H9 (cell line): ENCODE results near the gene LTB4R. TPM values are rescaled to one million over a fixed set of nuclear protein-coding genes. Genes with fewer than 3 reads are reported as not detected.

ENCODE experiments used
- DNase-seq: peaks from one replicate; pipeline ENCODE4 v3.0.0-alpha.2; 2017
- H2AFZ ChIP-seq: one replicate; pipeline ENCODE4 v1.6.1; 2013; ENCODE audit warnings: mild to moderate bottlenecking, low read length, control low read depth, moderate library complexity
- H2AK5ac ChIP-seq: 2 replicates; pipeline ENCODE4 v1.6.1; 2013; ENCODE audit warnings: low read length, control low read depth, mixed read lengths; ENCODE audit not compliant: insufficient read length
- H2BK120ac ChIP-seq: one replicate; pipeline ENCODE4 v1.6.1; 2013; ENCODE audit warnings: low read depth, mild to moderate bottlenecking, low read length, control low read depth, inconsistent platforms; ENCODE audit not compliant: poor library complexity, severe bottlenecking
- H2BK12ac ChIP-seq: 2 replicates; pipeline ENCODE4 v1.6.1; 2013; ENCODE audit warnings: low read length, control low read depth, mixed read lengths, low read depth; ENCODE audit not compliant: insufficient read length
- H2BK15ac ChIP-seq: 2 replicates; pipeline ENCODE4 v1.6.1; 2013; ENCODE audit warnings: low read depth, low read length, control low read depth
- H2BK20ac ChIP-seq: one replicate; pipeline ENCODE4 v1.6.1; 2013; ENCODE audit warnings: low read depth, mild to moderate bottlenecking, low read length, control low read depth, inconsistent platforms; ENCODE audit not compliant: poor library complexity, severe bottlenecking
- H2BK5ac ChIP-seq: 2 replicates; pipeline ENCODE4 v1.6.1; 2013; ENCODE audit warnings: low read length, control low read depth, mixed read lengths; ENCODE audit not compliant: insufficient read length
- H3K14ac ChIP-seq: 2 replicates; pipeline ENCODE4 v1.6.1; 2013; ENCODE audit warnings: low read length, control low read depth; ENCODE audit not compliant: insufficient read depth
- H3K18ac ChIP-seq: 2 replicates; pipeline ENCODE4 v1.6.1; 2013; ENCODE audit warnings: low read depth, mild to moderate bottlenecking, mixed read lengths, low read length, control low read depth; ENCODE audit not compliant: insufficient read length
- H3K23ac ChIP-seq: 2 replicates; pipeline ENCODE4 v1.6.1; 2013; ENCODE audit warnings: low read length, control low read depth, mixed read lengths, low read depth; ENCODE audit not compliant: insufficient read length
- H3K23me2 ChIP-seq: 2 replicates; pipeline ENCODE4 v1.6.1; 2013; ENCODE audit warnings: low read depth, mild to moderate bottlenecking, mixed read lengths, low read length, control low read depth; ENCODE audit not compliant: insufficient read length, poor library complexity, severe bottlenecking
- H3K27ac ChIP-seq: 2 replicates; pipeline ENCODE4 v1.5.1; 2013; ENCODE audit warnings: low read length, control low read depth, mixed read lengths, low read depth; ENCODE audit not compliant: insufficient read length
- H3K27me3 ChIP-seq: 2 replicates; pipeline ENCODE4 v1.6.1; 2013; ENCODE audit warnings: low read length, control low read depth, inconsistent platforms; ENCODE audit not compliant: insufficient read depth
- H3K4ac ChIP-seq: 2 replicates; pipeline ENCODE4 v1.6.1; 2013; ENCODE audit warnings: low read depth, mild to moderate bottlenecking, control low read depth, inconsistent platforms, low read length, moderate library complexity
- H3K4me1 ChIP-seq: 2 replicates; pipeline ENCODE4 v1.6.1; 2013; ENCODE audit warnings: low read length, control low read depth, inconsistent platforms; ENCODE audit not compliant: insufficient read depth
- H3K4me2 ChIP-seq: 2 replicates; pipeline ENCODE4 v1.6.1; 2013; ENCODE audit warnings: low read length, control low read depth, mixed read lengths; ENCODE audit not compliant: insufficient read length, insufficient read depth
- H3K56ac ChIP-seq: 2 replicates; pipeline ENCODE4 v1.6.1; 2013; ENCODE audit warnings: low read depth, mild to moderate bottlenecking, mixed read lengths, low read length, control low read depth; ENCODE audit not compliant: insufficient read length
- H3K79me1 ChIP-seq: 2 replicates; pipeline ENCODE4 v1.6.1; 2013; ENCODE audit warnings: low read depth, mild to moderate bottlenecking, moderate library complexity, low read length, control low read depth, inconsistent platforms; ENCODE audit not compliant: insufficient read depth, poor library complexity, severe bottlenecking
- H3K79me2 ChIP-seq: 2 replicates; pipeline ENCODE4 v1.6.1; 2013; ENCODE audit warnings: low read length, control low read depth, inconsistent platforms; ENCODE audit not compliant: insufficient read depth
- H3K9ac ChIP-seq: 2 replicates; pipeline ENCODE4 v1.6.1; 2013; ENCODE audit warnings: low read length, control low read depth, mixed read lengths; ENCODE audit not compliant: insufficient read length; ENCODE audit errors: extremely low read depth
- H3K9me3 ChIP-seq: one replicate; pipeline ENCODE4 v1.6.1; 2013; ENCODE audit warnings: low read depth, low read length, inconsistent platforms; ENCODE audit not compliant: control insufficient read depth
- H3T11ph ChIP-seq: one replicate; pipeline ENCODE4 v1.6.1; 2013; ENCODE audit warnings: mild to moderate bottlenecking, low read length, control low read depth, inconsistent platforms
- H4K20me1 ChIP-seq: one replicate; pipeline ENCODE4 v1.6.1; 2013; ENCODE audit not compliant: control insufficient read depth, insufficient read length, insufficient read depth
- H4K5ac ChIP-seq: 2 replicates; pipeline ENCODE4 v1.6.1; 2013; ENCODE audit warnings: low read depth, mild to moderate bottlenecking, mixed read lengths, low read length, control low read depth; ENCODE audit not compliant: insufficient read length
- H4K8ac ChIP-seq: replicated peaks from 2 replicates; pipeline ENCODE4 v1.6.1; 2013; ENCODE audit warnings: low read length, control low read depth, mixed read lengths, low read depth; ENCODE audit not compliant: insufficient read length
- H4K91ac ChIP-seq: 2 replicates; pipeline ENCODE4 v1.6.1; 2013; ENCODE audit warnings: low read depth, mild to moderate bottlenecking, moderate library complexity, mixed read lengths, low read length, control low read depth; ENCODE audit not compliant: insufficient read length
- H3K27ac Mint-ChIP-seq, 3 experiments: 2 replicates in 2 of 3; 3 replicates in 1 of 3; pipeline ENCODE4 v1.8.0; 2020 to 2021; ENCODE audit warnings: mixed read lengths in 3 of 3, mild to moderate bottlenecking in 1 of 3, moderate library complexity in 1 of 3
- H3K27me3 Mint-ChIP-seq: 2 replicates; pipeline ENCODE4 v1.8.0; 2021; ENCODE audit warnings: low read depth, mild to moderate bottlenecking, moderate library complexity, mixed read lengths
- H3K36me3 Mint-ChIP-seq, 3 experiments: 2 replicates in 2 of 3; 3 replicates in 1 of 3; pipeline ENCODE4 v1.8.0; 2020 to 2021; ENCODE audit warnings: low read depth in 3 of 3, mixed read lengths in 3 of 3; ENCODE audit not compliant: insufficient read depth in 1 of 3
- H3K4me1 Mint-ChIP-seq, 2 experiments: 2 replicates each; pipeline ENCODE4 v1.8.0; 2020; ENCODE audit warnings: mixed read lengths in 2 of 2
- H3K4me3 Mint-ChIP-seq, 2 experiments: 2 replicates in 1 of 2; 3 replicates in 1 of 2; pipeline ENCODE4 v1.8.0; 2020 to 2021; ENCODE audit warnings: mild to moderate bottlenecking in 2 of 2, mixed read lengths in 2 of 2, moderate library complexity in 1 of 2
- H3K9me3 Mint-ChIP-seq, 2 experiments: 2 replicates in 1 of 2; 3 replicates in 1 of 2; pipeline ENCODE4 v1.8.0; 2020; ENCODE audit warnings: mild to moderate bottlenecking in 2 of 2, mixed read lengths in 2 of 2, moderate library complexity in 1 of 2
- CTCF ChIP-seq: fragments of 200-600 bp; sonication (generic); conservative IDR thresholded peaks from 3 replicates; pipeline ENCODE4 v1.8.0; 2021; ENCODE audit warnings: antibody characterized with exemption, mild to moderate bottlenecking
- WGBS: extraction: QIAGEN DNeasy Blood & Tissue Kit; methylation state at CpG from one replicate; pipeline ENCODE4 v1.1.7; 2013; ENCODE audit warnings: missing lambda C conversion rate, low lambda C conversion rate, mixed read lengths; ENCODE audit not compliant: insufficient read length; ENCODE audit errors: extremely low coverage; 5-methylcytosine and 5-hydroxymethylcytosine counted together
- total RNA-seq: library from RNA; stranded (reverse); gene quantifications from 2 replicates; pipeline ENCODE4 v1.2.1, GENCODE V29; 2021

LTB4R gene
- total RNA-seq, 1 experiment from 2014 or later = 8.9 TPM

- Histone ChIP-seq H2BK12ac (no peak overlapping the region), H3K27me3 (no peaks in the 10 kb centered on the region; the same call in 1 of the 2 replicates), H2BK20ac (no peak overlapping the region), H2BK15ac (no peak overlapping the region), H3K27ac (no peak overlapping the region), H3K56ac (no peak overlapping the region), H3K23me2 (no peaks in the 10 kb centered on the region), H2AK5ac (no peak overlapping the region), H3K79me2 (no peaks in the 10 kb centered on the region), H4K8ac (no peak overlapping the region), H3K18ac (no peak overlapping the region), H4K5ac (no peak overlapping the region), H3K4me1 (no peaks in the 10 kb centered on the region), H3K4me2 (no peak overlapping the region), H3T11ph (no peak overlapping the region), H2AFZ (no peak overlapping the region), H2BK5ac (no peak overlapping the region), H4K20me1 (no peaks in the 10 kb centered on the region), H3K23ac (no peak overlapping the region), H3K9ac (no peak overlapping the region), H3K14ac (no peak overlapping the region), H3K9me3 (no peaks in the 10 kb centered on the region), H4K91ac (no peak overlapping the region), H2BK120ac (no peak overlapping the region), H3K4ac (no peak overlapping the region), H3K79me1 (no peaks in the 10 kb centered on the region)
- no peak for DNase-seq
- Mint-ChIP-seq H3K36me3 (peaks cover 3 to 15% (median 8%) of the 10 kb centered on the region in 3 experiments; a peak in 6 of 7 replicates), H3K4me3 (no peak overlapping the region), H3K4me1 (no peaks in the 10 kb centered on the region), H3K9me3 (no peaks in the 10 kb centered on the region), H3K27me3 (peaks cover 30% of the 10 kb centered on the region), H3K27ac (no peak overlapping the region)
- no CpG with 5 or more reads among the region's 2 CpGs for WGBS
- no peak for TF ChIP-seq CTCF
Observed at GRCh38 chr14:24313913-24314312, 2.6 kb downstream of the LTB4R start.
